Stimulated activated naive CD8-positive, alpha-beta T cell treated with anti-CD3 and anti-CD28 coated beads, Interleukin-15, Interleukin-2, amounts not matched to agents 100 ng/mL and 50 ng/mL, for 24 hours (primary cell): ENCODE data around the gene SMIM45.

Experiments
- H3K27ac Mint-ChIP-seq: one replicate; pipeline ENCODE4 v1.8.0; 2021; ENCODE audit warnings: mild to moderate bottlenecking, mixed read lengths
- H3K27me3 Mint-ChIP-seq: one replicate; pipeline ENCODE4 v1.8.0; 2021; ENCODE audit warnings: mixed read lengths
- H3K36me3 Mint-ChIP-seq: one replicate; pipeline ENCODE4 v1.8.0; 2021; ENCODE audit warnings: low read depth, mixed read lengths
- H3K4me1 Mint-ChIP-seq: one replicate; pipeline ENCODE4 v1.8.0; 2021; ENCODE audit warnings: low read depth, mixed read lengths
- H3K4me3 Mint-ChIP-seq: one replicate; pipeline ENCODE4 v1.8.0; 2021; ENCODE audit warnings: mild to moderate bottlenecking, mixed read lengths
- H3K9me3 Mint-ChIP-seq: one replicate; pipeline ENCODE4 v1.8.0; 2021; ENCODE audit warnings: mixed read lengths

SMIM45 gene

DNA sequence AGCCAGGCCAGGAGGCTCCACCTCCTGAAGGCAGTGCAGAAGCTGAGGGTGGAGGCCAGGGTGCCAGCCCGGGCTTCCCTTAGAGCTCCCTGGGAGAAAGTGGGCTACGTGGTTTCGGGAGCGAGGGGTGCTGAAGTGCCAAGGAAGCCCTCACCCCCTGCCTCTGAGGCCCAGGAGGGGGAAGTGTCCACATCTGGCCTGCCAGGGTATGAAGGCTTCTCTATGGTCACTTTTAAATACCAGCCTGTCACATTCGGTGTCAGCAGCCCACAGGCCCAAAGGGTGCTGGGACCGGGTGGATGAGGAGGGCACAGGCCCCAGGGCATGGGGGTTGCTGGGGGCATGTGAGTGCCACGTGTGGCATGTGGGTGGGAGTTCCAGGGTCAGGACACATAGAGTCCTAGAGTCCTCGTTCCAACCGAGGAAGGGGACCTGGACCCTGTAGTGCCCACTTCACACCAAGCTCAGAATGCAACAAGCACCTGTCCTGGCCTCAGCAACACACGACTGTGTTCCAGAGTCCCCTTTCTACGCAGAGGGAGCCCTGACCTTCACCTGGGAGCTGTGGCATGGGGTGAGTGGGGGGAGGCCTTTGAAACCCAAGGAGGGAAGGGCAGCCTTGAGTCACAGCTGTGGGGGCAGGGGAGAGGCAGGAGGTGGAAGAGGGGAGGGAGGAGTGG is 38.8 kb upstream of the SMIM45 start:
- Mint-ChIP-seq H3K36me3 (no peaks in the 10 kb centered on the region), H3K27ac (no peak overlapping the region), H3K4me1 (peaks cover 38% of the 10 kb centered on the region), H3K4me3 (peak overlapping the region; percentile 37), H3K9me3 (no peaks in the 10 kb centered on the region), H3K27me3 (peaks cover 41% of the 10 kb centered on the region)

DNA sequence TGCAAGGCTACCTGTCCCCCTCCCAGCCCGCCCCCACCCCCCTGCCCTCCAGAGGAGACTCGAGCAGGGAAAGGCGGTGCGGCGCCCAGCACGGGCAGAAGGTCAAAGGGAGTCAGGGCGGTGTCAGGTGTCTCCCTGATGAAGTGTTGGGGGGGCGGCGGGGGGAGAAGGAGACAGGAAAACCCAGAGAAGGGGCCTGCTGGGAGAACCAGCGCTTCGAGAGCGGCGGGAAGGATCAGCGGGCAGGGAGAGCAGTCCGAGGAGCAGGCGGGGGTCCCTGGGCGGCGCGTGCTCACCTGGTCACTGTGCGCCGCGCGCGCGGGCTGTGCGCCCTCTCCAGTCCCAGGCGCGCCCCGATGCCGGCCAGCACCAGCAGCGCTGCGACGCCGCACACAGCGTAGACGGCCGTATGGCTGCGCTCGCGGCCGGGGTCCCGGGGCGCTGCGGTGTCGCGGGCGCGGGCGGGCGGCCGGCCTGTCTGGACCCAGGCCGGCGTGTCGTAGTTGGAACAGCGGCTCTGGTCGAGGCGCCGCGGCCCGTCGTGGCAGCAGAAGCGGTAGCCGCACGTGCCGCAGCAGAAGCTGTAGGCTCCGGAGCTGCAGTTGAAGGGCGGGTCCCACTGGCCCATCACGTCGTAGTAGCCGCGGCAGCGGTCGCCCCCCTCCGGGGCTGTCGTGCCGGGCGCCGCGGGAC is 38.0 kb upstream of the SMIM45 start:
- Mint-ChIP-seq H3K27ac (no peak overlapping the region), H3K4me3 (peak overlapping the region; percentile 41), H3K27me3 (peaks cover 41% of the 10 kb centered on the region), H3K36me3 (no peaks in the 10 kb centered on the region), H3K4me1 (peaks cover 39% of the 10 kb centered on the region), H3K9me3 (no peaks in the 10 kb centered on the region)

DNA sequence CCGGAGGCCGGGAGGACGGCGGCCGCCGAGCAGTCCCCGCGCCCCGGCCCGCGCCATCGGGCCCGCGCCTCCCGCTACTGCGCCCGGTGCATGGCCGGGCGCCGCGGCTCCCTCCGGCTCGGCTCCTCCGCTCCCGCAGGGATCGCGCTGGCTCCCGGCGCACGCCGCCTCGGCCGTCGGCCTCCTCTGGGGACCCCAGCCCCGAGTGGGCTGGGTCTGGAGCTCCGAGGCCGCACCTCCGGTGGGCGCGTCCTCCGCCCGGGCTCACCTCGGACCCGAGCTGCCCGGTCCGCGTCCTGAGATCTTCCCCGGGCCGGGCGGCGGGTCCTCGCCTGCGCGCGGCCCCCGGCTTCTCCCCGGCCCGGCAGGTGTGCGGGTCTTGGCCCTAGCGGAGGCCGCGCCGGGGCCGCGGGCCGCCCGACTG is 37.3 kb upstream of the SMIM45 start:
- Mint-ChIP-seq H3K27ac (no peak overlapping the region), H3K9me3 (no peaks in the 10 kb centered on the region), H3K36me3 (no peaks in the 10 kb centered on the region), H3K4me3 (no peak overlapping the region), H3K4me1 (peaks cover 38% of the 10 kb centered on the region), H3K27me3 (peaks cover 41% of the 10 kb centered on the region)

DNA sequence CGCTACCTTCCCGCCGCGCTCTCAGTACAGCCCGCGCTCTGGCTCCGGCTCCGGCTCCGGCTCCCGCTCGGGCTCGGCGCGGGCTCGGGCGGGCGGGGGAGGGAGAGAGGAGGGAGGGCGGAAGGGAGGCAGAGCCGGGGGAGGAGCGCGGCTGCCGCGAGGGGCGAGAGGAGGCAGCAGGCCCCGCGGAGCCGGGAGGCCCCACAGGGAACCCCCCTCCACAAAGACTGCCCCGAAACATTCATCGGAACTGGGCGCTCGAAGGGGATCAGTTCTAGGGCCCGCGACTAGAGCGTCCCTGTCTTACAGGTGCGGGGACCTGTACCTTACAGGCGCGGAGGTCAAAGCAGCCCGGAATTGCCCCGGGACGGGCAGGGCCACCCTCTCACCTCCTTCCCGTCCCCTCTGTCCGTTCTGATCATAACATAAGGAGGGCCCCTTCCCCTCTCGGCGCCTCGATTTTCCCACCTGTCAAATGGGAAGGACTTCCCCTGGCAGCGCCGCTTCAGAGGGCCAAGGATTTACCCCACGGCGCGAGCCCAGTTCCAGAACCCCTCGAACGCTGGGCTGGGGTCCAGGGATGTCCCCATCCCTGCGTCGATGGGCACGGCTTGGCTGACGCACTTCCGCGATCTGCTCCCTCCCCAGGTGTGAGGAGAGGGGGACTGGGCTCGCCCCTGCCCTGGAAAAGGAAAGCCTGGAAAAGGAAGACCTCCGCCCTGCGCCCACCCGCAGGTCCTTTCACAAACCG is 36.7 kb upstream of the SMIM45 start, which contains the start of gene SHISA8:
TSS of gene SHISA8 (minus strand) at position 40 of the 751 bp plus-strand sequence. CDS start 407 bp downstream, outside the sequence.
- no peaks in the 10 kb centered on the region for H3K9me3 Mint-ChIP-seq
- H3K4me3 Mint-ChIP-seq, result peak within 1 kb of the TSS; percentile 41
- no peak within 1 kb of the TSS for H3K27ac Mint-ChIP-seq
- no peaks in the 10 kb centered on the region for H3K36me3 Mint-ChIP-seq
- peaks cover 40% of the 10 kb centered on the region for H3K4me1 Mint-ChIP-seq
- peaks cover 41% of the 10 kb centered on the region for H3K27me3 Mint-ChIP-seq

DNA sequence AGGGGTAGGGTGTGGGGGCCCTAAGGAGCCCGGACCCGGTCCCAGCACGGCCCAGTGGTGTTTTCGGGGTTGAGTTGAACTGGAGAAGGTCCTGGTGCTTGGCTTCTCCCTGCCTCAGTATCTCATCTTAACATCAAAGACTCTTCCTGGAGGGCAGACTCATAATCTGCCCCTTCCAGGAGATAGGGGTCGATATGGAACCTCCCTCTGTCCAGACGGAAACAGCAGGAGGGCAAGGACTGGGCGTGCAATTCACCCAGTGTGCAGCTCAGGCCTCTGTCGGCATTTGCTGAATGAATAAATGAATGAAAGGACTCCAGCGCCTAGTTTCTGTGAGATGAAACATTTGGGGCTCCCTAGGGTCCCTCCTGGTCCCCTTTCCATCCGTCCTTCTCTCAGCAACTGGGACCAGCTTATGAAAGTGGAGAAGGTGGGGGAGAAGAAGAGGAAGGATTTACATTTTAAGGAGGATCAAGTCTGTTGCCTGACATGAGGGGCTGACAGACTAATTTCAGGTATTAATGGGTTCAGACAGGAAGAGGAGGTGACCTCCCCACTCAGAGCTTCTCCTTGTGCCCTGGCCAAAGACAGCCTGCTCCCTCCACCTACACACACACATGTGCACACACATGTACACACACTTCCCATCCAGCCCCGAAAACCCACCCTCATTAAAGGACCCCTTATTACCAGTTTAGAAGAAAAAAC is 36.0 kb upstream of the SMIM45 start:
- H3K4me1 Mint-ChIP-seq, result peaks cover 43% of the 10 kb centered on the region
- peak overlapping the region; percentile 32 for H3K4me3 Mint-ChIP-seq
- no peaks in the 10 kb centered on the region for H3K36me3 Mint-ChIP-seq
- no peaks in the 10 kb centered on the region for H3K9me3 Mint-ChIP-seq
- H3K27me3 Mint-ChIP-seq, result peaks cover 41% of the 10 kb centered on the region
- no peak overlapping the region for H3K27ac Mint-ChIP-seq

DNA sequence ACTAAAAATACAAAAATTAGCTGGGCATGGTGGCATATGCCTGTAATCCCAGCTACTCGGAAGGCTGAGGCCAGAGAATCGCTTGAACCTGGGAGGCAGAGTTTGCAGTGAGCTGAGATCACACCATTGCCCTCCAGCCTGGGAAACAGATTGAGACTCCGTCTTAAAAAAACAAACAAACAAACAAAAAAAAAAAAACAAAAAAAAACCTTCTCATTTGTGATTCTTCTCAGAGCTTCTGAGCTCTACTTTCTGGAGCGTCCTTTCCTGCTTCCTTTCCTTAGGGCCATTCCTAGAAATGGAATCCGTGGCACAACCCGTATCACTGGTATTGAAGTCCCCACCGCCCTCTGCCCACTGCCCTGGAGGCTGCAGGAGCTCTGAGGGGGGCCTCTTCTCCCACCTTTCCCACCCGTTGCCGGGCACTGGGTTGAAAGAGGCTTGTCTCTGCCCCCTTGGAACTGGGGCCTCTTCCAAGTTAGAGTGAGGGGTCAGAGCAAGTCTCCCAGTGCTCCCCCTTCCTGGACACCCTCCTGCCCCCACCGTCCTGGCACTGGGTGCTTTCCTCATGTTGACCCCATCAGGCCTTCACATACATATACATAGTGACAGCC is 35.1 kb upstream of the SMIM45 start:
- no peak overlapping the region for H3K27ac Mint-ChIP-seq
- no peak overlapping the region for H3K4me3 Mint-ChIP-seq
- no peaks in the 10 kb centered on the region for H3K36me3 Mint-ChIP-seq
- H3K27me3 Mint-ChIP-seq, result peaks cover 34% of the 10 kb centered on the region
- no peaks in the 10 kb centered on the region for H3K9me3 Mint-ChIP-seq
- peaks cover 36% of the 10 kb centered on the region for H3K4me1 Mint-ChIP-seq

GRCh38 chr22:41917375-41917902 is 34.5 kb upstream of the SMIM45 start:
- Mint-ChIP-seq H3K27ac (no peak overlapping the region), H3K9me3 (no peaks in the 10 kb centered on the region), H3K36me3 (no peaks in the 10 kb centered on the region), H3K27me3 (peaks cover 28% of the 10 kb centered on the region), H3K4me3 (no peak overlapping the region), H3K4me1 (peaks cover 34% of the 10 kb centered on the region)

GRCh38 chr22:41917903-41918791 is 33.8 kb upstream of the SMIM45 start:
- Mint-ChIP-seq H3K36me3 (no peaks in the 10 kb centered on the region), H3K27ac (no peak overlapping the region), H3K9me3 (no peaks in the 10 kb centered on the region), H3K27me3 (peaks cover 21% of the 10 kb centered on the region), H3K4me3 (peak overlapping the region; percentile 49), H3K4me1 (peaks cover 27% of the 10 kb centered on the region)

- Mint-ChIP-seq H3K9me3 (no peaks in the 10 kb centered on the region), H3K4me3 (peak overlapping the region; percentile 64), H3K36me3 (no peaks in the 10 kb centered on the region), H3K27ac (no peak overlapping the region), H3K4me1 (peaks cover 26% of the 10 kb centered on the region), H3K27me3 (peaks cover 18% of the 10 kb centered on the region)
Measured at GRCh38 chr22:41919357-41920224, 32.4 kb upstream of the SMIM45 start.

DNA sequence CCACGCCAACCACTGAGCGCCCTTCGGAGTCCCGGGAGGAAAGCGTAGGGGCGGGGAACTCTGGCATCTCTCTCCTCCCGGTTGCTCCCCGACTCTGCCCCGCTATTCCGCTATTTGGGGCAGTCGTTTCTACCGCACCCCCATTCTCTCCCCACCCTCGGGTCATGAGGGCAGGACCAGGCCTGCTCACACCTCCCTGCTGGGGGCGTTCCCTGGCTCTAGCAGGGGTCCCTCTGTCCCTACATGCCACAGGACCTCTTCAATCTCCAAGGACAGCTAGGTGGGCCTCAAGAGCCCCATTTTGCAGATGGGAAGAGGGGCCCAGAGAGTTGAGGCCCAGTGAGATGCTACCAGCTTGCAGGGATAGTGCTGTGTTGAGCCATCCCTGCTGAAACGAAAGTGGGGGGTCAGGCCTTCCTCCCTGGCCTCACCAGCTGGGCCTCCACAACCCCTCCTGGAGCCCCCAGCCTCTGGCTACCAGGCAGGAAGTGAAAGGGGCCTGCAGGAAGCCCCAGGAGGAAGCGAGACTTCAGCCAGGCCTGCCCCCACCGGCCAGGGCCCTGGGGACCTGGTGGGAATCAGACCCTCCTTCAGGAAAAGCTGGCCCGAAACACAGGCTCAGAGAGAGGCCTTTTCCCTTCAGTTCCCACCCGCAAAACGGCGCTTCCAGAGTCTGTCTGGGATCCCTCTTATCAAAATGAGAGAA is 31.5 kb upstream of the SMIM45 start:
- Mint-ChIP-seq H3K27ac (peak overlapping the region; percentile 26), H3K4me1 (peaks cover 33% of the 10 kb centered on the region), H3K36me3 (peaks cover 4% of the 10 kb centered on the region), H3K4me3 (no peak overlapping the region), H3K27me3 (peaks cover 20% of the 10 kb centered on the region), H3K9me3 (no peaks in the 10 kb centered on the region)

GRCh38 chr22:41922328-41922727 is 29.6 kb upstream of the SMIM45 start:
- H3K27ac Mint-ChIP-seq, result no peak overlapping the region
- H3K4me3 Mint-ChIP-seq, result no peak overlapping the region
- peaks cover 4% of the 10 kb centered on the region for H3K36me3 Mint-ChIP-seq
- peaks cover 4% of the 10 kb centered on the region for H3K27me3 Mint-ChIP-seq
- no peaks in the 10 kb centered on the region for H3K9me3 Mint-ChIP-seq
- H3K4me1 Mint-ChIP-seq, result peaks cover 39% of the 10 kb centered on the region

DNA sequence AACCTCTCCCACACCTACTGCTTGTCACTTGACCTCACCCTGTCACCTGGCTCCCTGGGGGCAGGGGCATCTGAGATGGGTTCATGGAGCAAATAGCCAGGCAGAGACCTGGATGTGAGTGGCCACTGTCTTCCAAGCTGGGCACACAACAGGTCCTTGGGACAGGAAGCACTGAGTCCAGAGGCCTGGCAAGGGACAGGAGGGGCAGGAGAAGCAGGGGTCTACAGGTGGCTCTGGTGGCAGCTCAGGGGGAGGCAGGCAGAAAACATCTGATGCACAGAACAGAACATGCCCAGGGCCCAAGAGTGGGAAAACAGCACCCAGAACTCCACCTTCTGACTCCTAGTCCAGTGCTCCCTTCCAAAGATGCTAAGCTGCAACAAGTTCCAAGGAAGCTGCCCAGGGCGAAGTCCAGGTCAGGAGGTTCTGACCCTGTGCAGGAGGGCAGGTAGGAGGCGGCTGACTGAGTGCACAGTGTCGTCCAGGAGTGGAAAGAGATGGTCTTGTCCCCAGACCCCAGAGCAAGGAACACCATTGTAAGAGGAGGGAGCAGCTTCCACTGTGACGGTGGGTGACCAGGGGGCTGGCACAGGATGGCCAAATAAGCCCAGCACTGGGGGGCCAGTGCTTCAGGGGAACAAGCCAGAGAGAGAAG is 28.9 kb upstream of the SMIM45 start:
- Mint-ChIP-seq H3K9me3 (no peaks in the 10 kb centered on the region), H3K27ac (no peak overlapping the region), H3K36me3 (peaks cover 4% of the 10 kb centered on the region), H3K27me3 (peaks cover 4% of the 10 kb centered on the region), H3K4me3 (no peak overlapping the region), H3K4me1 (peaks cover 43% of the 10 kb centered on the region)
